Suprapubic skin (tissue), 4 donors: Measurements from ENCODE around the gene POLR3C. TPM values are rescaled to one million over a fixed set of nuclear protein-coding genes. Genes with fewer than 3 reads are reported as not detected.
"Not testable (repeated sequence)": the region's sequence is repeated elsewhere in the genome, so short reads cannot be mapped to it uniquely, and the experiment has no call there.

Experiments
- DNase-seq, 2 donors: peaks; one replicate each; pipeline ENCODE4 v3.0.0-alpha.2; 2019; ENCODE audit warnings: low spot score in 2 of 2
- H3K27ac ChIP-seq: fragments of 200-600 bp; sonication (generic); one replicate; pipeline ENCODE4 v1.5.1; 2019
- H3K27me3 ChIP-seq: fragments of 200-600 bp; sonication (generic); one replicate; pipeline ENCODE4 v1.5.1; 2019
- H3K36me3 ChIP-seq: fragments of 200-600 bp; sonication (generic); one replicate; pipeline ENCODE4 v1.5.1; 2019
- H3K4me1 ChIP-seq: fragments of 200-600 bp; sonication (generic); one replicate; pipeline ENCODE4 v1.5.1; 2019
- H3K4me3 ChIP-seq: fragments of 200-600 bp; sonication (generic); one replicate; pipeline ENCODE4 v1.5.1; 2019; ENCODE audit warnings: mild to moderate bottlenecking
- H3K9me3 ChIP-seq: fragments of 200-600 bp; sonication (generic); one replicate; pipeline ENCODE4 v1.5.1; 2019
- EP300 ChIP-seq: sonication (generic); formaldehyde crosslinking; IDR thresholded peaks from one replicate; pipeline ENCODE4 v1.6.1; 2017; ENCODE audit warnings: antibody characterized with exemption
- POLR2A ChIP-seq, 2 donors: fragments of 450-650 bp; IDR thresholded peaks; one replicate each; pipeline ENCODE4 v1.6.1; 2017; ENCODE audit warnings: antibody characterized with exemption in 2 of 2, mild to moderate bottlenecking in 2 of 2, moderate library complexity in 2 of 2
- POLR2AphosphoS5 ChIP-seq, 3 donors: sonication (generic); formaldehyde crosslinking; IDR thresholded peaks; one replicate each; pipeline ENCODE4 v1.6.1; 2017; ENCODE audit warnings: antibody characterized with exemption in 3 of 3
- WGBS: methylation state at CpG from one replicate; pipeline ENCODE4 v1.1.5; 2018; 5-methylcytosine and 5-hydroxymethylcytosine counted together
- total RNA-seq, 4 donors: library from RNA; depleted of rRNA; stranded (reverse); fragments of >200 nt; gene quantifications; one replicate each; pipeline ENCODE4 v1.1.0, GENCODE V29; 2016
- TF ChIP-seq, protein P1 (sequence below), 2 donors: fragments of 200-600 bp in 1 of 2; fragments of 450-650 bp in 1 of 2; sonication (generic) in 1 of 2; IDR thresholded peaks; one replicate each; pipeline ENCODE4 v1.5.1; 2016 to 2019; ENCODE audit warnings: antibody characterized with exemption in 2 of 2, mild to moderate bottlenecking in 1 of 2, moderate library complexity in 1 of 2

The POLR3C gene
- total RNA-seq, 4 donors from 2014 or later: 22.5 to 40.8 (median 24.8) TPM

DNA sequence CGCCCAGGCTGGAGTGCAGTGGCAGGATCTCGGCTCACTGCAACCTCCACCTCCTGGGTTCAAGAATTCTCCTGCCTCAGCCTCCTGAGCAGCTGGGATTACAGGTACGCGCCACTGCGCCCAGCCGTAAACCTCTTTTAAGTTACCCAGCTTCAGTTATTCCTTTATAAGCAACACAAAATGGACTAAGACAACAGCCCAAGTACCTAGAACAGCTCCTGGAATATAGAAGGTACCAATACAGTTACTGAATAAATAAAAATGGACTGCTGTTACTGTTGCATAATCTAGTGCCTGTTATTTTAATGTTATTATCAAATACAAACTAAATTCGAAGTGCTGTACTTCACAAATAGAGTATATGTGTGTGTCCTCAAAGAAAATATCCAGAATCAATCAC, 17.2 kb upstream of the POLR3C start:
- H3K4me3 ChIP-seq: no peak overlapping the region
- H3K27ac ChIP-seq: no peak overlapping the region
- 97% methylated on average over 7 of the region's 7 CpGs for WGBS
- H3K27me3 ChIP-seq: no peaks in the 10 kb centered on the region
- H3K9me3 ChIP-seq: no peaks in the 10 kb centered on the region
- TF ChIP-seq EP300 (no peak), POLR2AphosphoS5 (IDR thresholded peaks at IDR 0.05) (no peak)
- TF ChIP-seq, protein P1, sequence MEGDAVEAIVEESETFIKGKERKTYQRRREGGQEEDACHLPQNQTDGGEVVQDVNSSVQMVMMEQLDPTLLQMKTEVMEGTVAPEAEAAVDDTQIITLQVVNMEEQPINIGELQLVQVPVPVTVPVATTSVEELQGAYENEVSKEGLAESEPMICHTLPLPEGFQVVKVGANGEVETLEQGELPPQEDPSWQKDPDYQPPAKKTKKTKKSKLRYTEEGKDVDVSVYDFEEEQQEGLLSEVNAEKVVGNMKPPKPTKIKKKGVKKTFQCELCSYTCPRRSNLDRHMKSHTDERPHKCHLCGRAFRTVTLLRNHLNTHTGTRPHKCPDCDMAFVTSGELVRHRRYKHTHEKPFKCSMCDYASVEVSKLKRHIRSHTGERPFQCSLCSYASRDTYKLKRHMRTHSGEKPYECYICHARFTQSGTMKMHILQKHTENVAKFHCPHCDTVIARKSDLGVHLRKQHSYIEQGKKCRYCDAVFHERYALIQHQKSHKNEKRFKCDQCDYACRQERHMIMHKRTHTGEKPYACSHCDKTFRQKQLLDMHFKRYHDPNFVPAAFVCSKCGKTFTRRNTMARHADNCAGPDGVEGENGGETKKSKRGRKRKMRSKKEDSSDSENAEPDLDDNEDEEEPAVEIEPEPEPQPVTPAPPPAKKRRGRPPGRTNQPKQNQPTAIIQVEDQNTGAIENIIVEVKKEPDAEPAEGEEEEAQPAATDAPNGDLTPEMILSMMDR (IDR thresholded peaks at IDR 0.05): no peak
- H3K4me1 ChIP-seq: peaks cover 36% of the 10 kb centered on the region
- H3K36me3 ChIP-seq: no peaks in the 10 kb centered on the region
- DNase-seq: no peak

DNA sequence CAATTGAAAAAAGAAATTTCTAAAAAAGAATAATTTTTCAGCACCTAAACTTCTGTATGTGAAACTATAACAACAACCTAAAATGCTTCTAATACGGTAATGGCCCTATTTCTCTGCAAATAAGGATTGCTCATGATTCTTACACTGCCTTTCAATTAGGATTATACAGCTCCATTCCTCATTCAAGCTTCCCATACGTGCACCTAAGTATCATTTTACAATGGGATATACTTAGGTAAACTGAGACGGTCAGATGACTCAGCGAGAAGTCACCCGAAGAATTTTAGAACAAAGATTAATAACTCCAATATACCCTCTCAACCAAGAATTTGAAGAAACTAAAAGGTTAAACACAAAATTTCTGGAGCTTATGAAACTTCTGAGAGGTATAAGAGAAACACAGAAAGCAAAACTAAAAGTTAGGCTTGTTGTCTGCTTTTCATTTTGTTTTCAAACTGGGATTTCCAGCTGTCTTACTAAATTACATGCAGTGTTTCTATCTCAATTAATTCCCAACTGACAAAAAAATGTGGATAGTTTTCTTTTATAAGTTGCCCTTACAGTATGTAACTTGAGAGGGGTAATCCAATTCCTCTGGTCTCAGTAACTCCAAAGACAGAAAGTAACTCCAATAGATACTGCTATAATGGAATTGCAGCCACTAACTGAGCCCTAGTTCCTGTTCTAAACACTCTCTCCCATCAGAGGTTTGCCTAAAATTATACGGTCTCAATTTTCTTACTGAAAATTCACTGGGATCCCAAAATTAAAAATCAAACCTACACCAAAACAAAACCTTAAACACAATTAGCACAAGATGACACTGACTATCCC, 10.8 kb upstream of the POLR3C start:
- H3K27me3 ChIP-seq, H3K9me3 ChIP-seq, H3K36me3 ChIP-seq, DNase-seq, H3K27ac ChIP-seq, H3K4me3 ChIP-seq, H3K4me1 ChIP-seq: not testable (repeated sequence)
- WGBS: 63% methylated on average over 6 of the region's 6 CpGs

GRCh38 chr1:145818095-145818494, 5.9 kb upstream of the POLR3C start:
- H3K27me3 ChIP-seq, H3K27ac ChIP-seq, H3K36me3 ChIP-seq, DNase-seq, H3K4me1 ChIP-seq, H3K4me3 ChIP-seq, H3K9me3 ChIP-seq: not testable (repeated sequence)
- 14% methylated on average over 2 of the region's 6 CpGs for WGBS

GRCh38 chr1:145822779-145823331, 1.1 kb upstream of the POLR3C start:
- Histone ChIP-seq H3K4me1 (peaks cover 21% of the 10 kb centered on the region), H3K36me3 (peaks cover 12% of the 10 kb centered on the region), H3K4me3 (peak overlapping the region; percentile 88), H3K27ac (peak overlapping the region; percentile 51)
- not testable (repeated sequence) for DNase-seq, H3K9me3 ChIP-seq, H3K27me3 ChIP-seq
- no CpG with 5 or more reads among the region's 16 CpGs for WGBS

DNA sequence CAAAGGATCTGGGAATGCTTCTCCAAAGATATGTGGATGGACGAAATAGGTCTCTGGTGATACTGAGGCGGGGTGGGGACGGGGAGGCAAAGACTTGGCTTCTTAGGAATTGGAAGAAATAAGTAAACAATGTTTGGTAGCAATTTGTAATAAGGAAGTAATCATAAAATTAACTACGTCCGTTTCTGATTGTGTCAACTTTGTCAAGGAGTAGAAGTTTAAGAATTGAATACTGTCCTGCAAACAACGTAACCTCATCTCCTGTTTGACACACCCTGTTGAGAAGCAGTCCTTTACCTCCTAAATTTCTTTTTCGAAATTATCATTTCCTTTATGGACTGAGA, 471 bp downstream of the POLR3C start:
- TF ChIP-seq, protein P1 (IDR thresholded peaks at IDR 0.05): no peak
- TF ChIP-seq POLR2A (IDR thresholded peaks at IDR 0.05) (no peak), POLR2AphosphoS5 (IDR thresholded peaks at IDR 0.05) (no peak), EP300 (no peak)
- peak overlapping the region; percentile 95 for H3K27ac ChIP-seq
- peaks cover 29% of the 10 kb centered on the region for H3K36me3 ChIP-seq
- WGBS: 0% methylated on average over 7 of the region's 7 CpGs
- H3K9me3 ChIP-seq: no peaks in the 10 kb centered on the region
- no peaks in the 10 kb centered on the region for H3K27me3 ChIP-seq
- no peak for DNase-seq
- peaks cover 18% of the 10 kb centered on the region for H3K4me1 ChIP-seq
- H3K4me3 ChIP-seq: peak overlapping the region; percentile 88

- Histone ChIP-seq H3K4me3 (no peak overlapping the region), H3K4me1 (peaks cover 14% of the 10 kb centered on the region), H3K27ac (no peak overlapping the region), H3K9me3 (no peaks in the 10 kb centered on the region), H3K36me3 (peaks cover 44% of the 10 kb centered on the region), H3K27me3 (no peaks in the 10 kb centered on the region)
- 89% methylated on average over 2 of the region's 2 CpGs for WGBS
- no peak for DNase-seq
- TF ChIP-seq POLR2AphosphoS5 (IDR thresholded peaks at IDR 0.05) (no peak), EP300 (no peak), POLR2A (IDR thresholded peaks at IDR 0.05) (no peak)
Measured at GRCh38 chr1:145826030-145826429, 2.0 kb downstream of the POLR3C start.

GRCh38 chr1:145827966-145828365, 4.0 kb downstream of the POLR3C start:
- Histone ChIP-seq H3K27me3 (no peaks in the 10 kb centered on the region), H3K27ac (no peak overlapping the region), H3K4me1 (peaks cover 14% of the 10 kb centered on the region), H3K9me3 (no peaks in the 10 kb centered on the region), H3K36me3 (peaks cover 61% of the 10 kb centered on the region), H3K4me3 (no peak overlapping the region)
- no peak for DNase-seq
- no peak for TF ChIP-seq POLR2A (IDR thresholded peaks at IDR 0.05)
- TF ChIP-seq EP300: no peak
- TF ChIP-seq, protein P1 (IDR thresholded peaks at IDR 0.05): no peak
- no peak for TF ChIP-seq POLR2AphosphoS5 (IDR thresholded peaks at IDR 0.05)
